K562 (cell line): Measurements from ENCODE around the gene ELP1. TPM values are rescaled to one million over a fixed set of nuclear protein-coding genes. Genes with fewer than 3 reads are reported as not detected.

ENCODE experiments used
- BACH1 ChIP-seq: fragments of 200-800 bp; sonication (Bioruptor generic); IDR thresholded peaks from 2 replicates; pipeline ENCODE4 v1.6.1; 2016; ENCODE audit warnings: missing genetic modification characterization, missing compliant biosample characterization
- BCL6 ChIP-seq: fragments of 250-450 bp; sonication (Bioruptor Pico); IDR thresholded peaks from 2 replicates; pipeline ENCODE4 v1.4.0; 2020
- BDP1 ChIP-seq: IDR thresholded peaks from 3 replicates; pipeline ENCODE4 v1.6.1; 2011; ENCODE audit not compliant: insufficient read length, insufficient read depth
- CBX1 ChIP-seq: sonication (generic); IDR thresholded peaks from 2 replicates; pipeline ENCODE4 v1.6.1; 2016; ENCODE audit warnings: antibody characterized with exemption, low read depth, mild to moderate bottlenecking
- CHCHD3 ChIP-seq: fragments of 250-450 bp; sonication (Bioruptor Pico); IDR thresholded peaks from 2 replicates; pipeline ENCODE4 v2.1.2; 2022; ENCODE audit warnings: mild to moderate bottlenecking
- DDX20 ChIP-seq: fragments of 450-650 bp; IDR thresholded peaks from 2 replicates; pipeline ENCODE4 v1.6.1; 2016; ENCODE audit warnings: missing genetic modification characterization, low read depth, mild to moderate bottlenecking, missing compliant biosample characterization, moderate library complexity
- ETV1 ChIP-seq: fragments of 450-650 bp; conservative IDR thresholded peaks from 2 replicates; pipeline ENCODE4 v1.6.1; 2016; ENCODE audit warnings: missing genetic modification characterization, control low read depth, low read depth, missing compliant biosample characterization
- FOSL1 ChIP-seq: fragments of 200-800 bp; sonication (Bioruptor generic); conservative IDR thresholded peaks from 2 replicates; pipeline ENCODE4 v1.6.1; 2016; ENCODE audit warnings: missing genetic modification characterization, missing compliant biosample characterization
- GABPA ChIP-seq: fragments of 200-800 bp; sonication (Bioruptor generic); conservative IDR thresholded peaks from 2 replicates; pipeline ENCODE4 v1.6.1; 2016; ENCODE audit warnings: low read depth, missing genetic modification characterization, missing compliant biosample characterization
- HNRNPH1 ChIP-seq: fragments of 200-400 bp; formaldehyde crosslinking; optimal IDR thresholded peaks from 2 replicates; pipeline ENCODE3; 2017; ENCODE audit warnings: low read depth, mild to moderate bottlenecking, low read length, moderate library complexity
- MECOM ChIP-seq: fragments of 250-450 bp; sonication (Bioruptor Pico); IDR thresholded peaks from 2 replicates; pipeline ENCODE4 v1.8.0; 2022; ENCODE audit warnings: inconsistent platforms
- NCOA6 ChIP-seq: fragments of 450-650 bp; IDR thresholded peaks from 2 replicates; pipeline ENCODE4 v1.6.1; 2017; ENCODE audit warnings: mild to moderate bottlenecking
- NR4A1 ChIP-seq, 2 experiments: fragments of 250-450 bp in 1 of 2; fragments of 450-650 bp in 1 of 2; sonication (Bioruptor Pico) in 1 of 2; IDR thresholded peaks; 2 replicates each; pipeline versions ENCODE4 v1.4.0 to v1.6.1; 2016 to 2020; ENCODE audit warnings: mild to moderate bottlenecking in 2 of 2, missing compliant biosample characterization in 1 of 2, missing genetic modification characterization in 1 of 2, moderate library complexity in 1 of 2
- NUFIP1 ChIP-seq: fragments of 450-650 bp; IDR thresholded peaks from 2 replicates; pipeline ENCODE4 v1.6.1; 2018; ENCODE audit not compliant: partially characterized antibody
- PHF20 ChIP-seq: fragments of 450-650 bp; IDR thresholded peaks from 2 replicates; pipeline ENCODE4 v1.6.1; 2018; ENCODE audit not compliant: partially characterized antibody
- RBM22 ChIP-seq: fragments of 200-400 bp; formaldehyde crosslinking; IDR thresholded peaks from 2 replicates; pipeline ENCODE4 v1.6.1; 2018; ENCODE audit warnings: low read length, low read depth; ENCODE audit not compliant: poor library complexity, severe bottlenecking
- SRSF1 ChIP-seq: fragments of 200-400 bp; formaldehyde crosslinking; IDR thresholded peaks from 2 replicates; pipeline ENCODE4 v1.6.1; 2017; ENCODE audit warnings: mild to moderate bottlenecking, low read depth, low read length, moderate library complexity
- ZFX ChIP-seq: sonication (generic); formaldehyde crosslinking; IDR thresholded peaks from 2 replicates; pipeline ENCODE4 v1.8.0; 2022; ENCODE audit warnings: mild to moderate bottlenecking, missing genetic modification reagents, moderate library complexity
- ZNF217 ChIP-seq: sonication (generic); formaldehyde crosslinking; IDR thresholded peaks from 2 replicates; pipeline ENCODE4 v1.8.0; 2022; ENCODE audit warnings: mild to moderate bottlenecking, missing genetic modification reagents
- ZNF232 ChIP-seq: sonication (generic); formaldehyde crosslinking; IDR thresholded peaks from 2 replicates; pipeline ENCODE4 v1.8.0; 2022; ENCODE audit warnings: mild to moderate bottlenecking, missing genetic modification reagents
- polyA plus RNA-seq, 8 experiments: library from polyadenylated mRNA; depleted of rRNA in 4 of 8; stranded (reverse) in 5 of 8; unstranded in 3 of 8; fragments of >200 nt; fragmentation: Nextera tagmentation in 2 of 8; fragmentation: Illumina TruSeq in 1 of 8; extraction: Ambion mirVana in 2 of 8; extraction: Trizol in 1 of 8; gene quantifications; 2 replicates each; pipeline versions ENCODE4 v1.2.1 to v1.2.3, GENCODE V29; 2011 to 2014; ENCODE audit warnings: inconsistent platforms in 1 of 8, missing spikeins in 1 of 8
- total RNA-seq, 7 experiments: library from RNA; depleted of rRNA in 6 of 7; stranded (reverse); fragments of >200 nt in 6 of 7; fragmentation: Illumina TruSeq in 2 of 7; extraction: Trizol in 2 of 7; gene quantifications; 2 replicates each; pipeline versions ENCODE4 v1.2.1 to v1.2.3, GENCODE V29; 2011 to 2021; ENCODE audit warnings: low replicate concordance in 1 of 7
- TF ChIP-seq, protein P1 (sequence below): sonication (generic); formaldehyde crosslinking; IDR thresholded peaks from 2 replicates; pipeline ENCODE4 v1.8.0; 2022; ENCODE audit warnings: mild to moderate bottlenecking, missing genetic modification reagents
- TF ChIP-seq, protein P2 (sequence below): fragments of 450-650 bp; IDR thresholded peaks from 2 replicates; pipeline ENCODE4 v1.6.1; 2016
- TF ChIP-seq, protein P3 (sequence below): sonication (generic); formaldehyde crosslinking; IDR thresholded peaks from 2 replicates; pipeline ENCODE4 v1.8.1; 2023; ENCODE audit warnings: mild to moderate bottlenecking, missing genetic modification reagents

The ELP1 gene
- total and polyA plus RNA-seq, 9 of the 15 experiments (the other 6 are each of a cell fraction or from before 2014, with no cell fraction given), result 17.0 to 48.6 (median 39.7) TPM

DNA sequence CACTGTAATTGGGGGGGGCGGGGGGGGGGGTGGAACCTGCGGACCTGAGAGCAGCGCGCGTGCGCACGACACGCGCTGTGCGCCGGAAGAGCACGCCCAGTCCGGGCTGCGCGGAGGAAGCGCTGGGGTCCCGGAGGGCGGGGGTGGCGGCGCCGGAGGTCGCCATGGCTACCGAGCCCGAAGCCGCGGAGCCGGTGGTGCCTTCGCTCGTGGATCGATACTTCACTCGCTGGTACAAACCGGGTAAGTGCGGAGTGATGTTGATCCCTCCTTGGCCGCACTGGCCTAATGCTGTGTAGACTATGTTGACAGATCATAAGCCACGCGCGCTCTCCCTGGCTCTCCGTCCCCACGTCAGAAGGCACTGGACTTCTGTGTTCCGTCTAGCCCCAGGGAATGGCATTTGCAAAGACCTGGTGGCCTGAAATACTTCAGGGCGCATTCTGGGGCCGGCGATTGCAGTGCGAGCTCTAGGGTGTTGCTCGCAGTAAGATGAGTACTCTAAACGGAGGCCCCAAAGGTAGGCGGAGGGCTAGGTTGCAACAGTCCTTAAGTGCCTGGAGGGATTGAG, 484 bp upstream of the ELP1 start, which contains the start of gene ABITRAM (continued):
- TF ChIP-seq PHF20, result peak; percentile 7
- no peak for TF ChIP-seq SRSF1
- no peak for TF ChIP-seq FOSL1
- no peak for TF ChIP-seq ZNF217 (CRISPR knock-in tag)
- no peak for TF ChIP-seq CBX1
- TF ChIP-seq, protein P1, sequence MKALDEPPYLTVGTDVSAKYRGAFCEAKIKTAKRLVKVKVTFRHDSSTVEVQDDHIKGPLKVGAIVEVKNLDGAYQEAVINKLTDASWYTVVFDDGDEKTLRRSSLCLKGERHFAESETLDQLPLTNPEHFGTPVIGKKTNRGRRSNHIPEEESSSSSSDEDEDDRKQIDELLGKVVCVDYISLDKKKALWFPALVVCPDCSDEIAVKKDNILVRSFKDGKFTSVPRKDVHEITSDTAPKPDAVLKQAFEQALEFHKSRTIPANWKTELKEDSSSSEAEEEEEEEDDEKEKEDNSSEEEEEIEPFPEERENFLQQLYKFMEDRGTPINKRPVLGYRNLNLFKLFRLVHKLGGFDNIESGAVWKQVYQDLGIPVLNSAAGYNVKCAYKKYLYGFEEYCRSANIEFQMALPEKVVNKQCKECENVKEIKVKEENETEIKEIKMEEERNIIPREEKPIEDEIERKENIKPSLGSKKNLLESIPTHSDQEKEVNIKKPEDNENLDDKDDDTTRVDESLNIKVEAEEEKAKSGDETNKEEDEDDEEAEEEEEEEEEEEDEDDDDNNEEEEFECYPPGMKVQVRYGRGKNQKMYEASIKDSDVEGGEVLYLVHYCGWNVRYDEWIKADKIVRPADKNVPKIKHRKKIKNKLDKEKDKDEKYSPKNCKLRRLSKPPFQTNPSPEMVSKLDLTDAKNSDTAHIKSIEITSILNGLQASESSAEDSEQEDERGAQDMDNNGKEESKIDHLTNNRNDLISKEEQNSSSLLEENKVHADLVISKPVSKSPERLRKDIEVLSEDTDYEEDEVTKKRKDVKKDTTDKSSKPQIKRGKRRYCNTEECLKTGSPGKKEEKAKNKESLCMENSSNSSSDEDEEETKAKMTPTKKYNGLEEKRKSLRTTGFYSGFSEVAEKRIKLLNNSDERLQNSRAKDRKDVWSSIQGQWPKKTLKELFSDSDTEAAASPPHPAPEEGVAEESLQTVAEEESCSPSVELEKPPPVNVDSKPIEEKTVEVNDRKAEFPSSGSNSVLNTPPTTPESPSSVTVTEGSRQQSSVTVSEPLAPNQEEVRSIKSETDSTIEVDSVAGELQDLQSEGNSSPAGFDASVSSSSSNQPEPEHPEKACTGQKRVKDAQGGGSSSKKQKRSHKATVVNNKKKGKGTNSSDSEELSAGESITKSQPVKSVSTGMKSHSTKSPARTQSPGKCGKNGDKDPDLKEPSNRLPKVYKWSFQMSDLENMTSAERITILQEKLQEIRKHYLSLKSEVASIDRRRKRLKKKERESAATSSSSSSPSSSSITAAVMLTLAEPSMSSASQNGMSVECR (CRISPR knock-in tag), result peak; percentile 81; the same call in 1 of the 2 replicates
- TF ChIP-seq NUFIP1, result no peak
- TF ChIP-seq DDX20 (tag), result no peak
- no peak for TF ChIP-seq CHCHD3 (CRISPR knock-in tag)
- TF ChIP-seq, protein P2, sequence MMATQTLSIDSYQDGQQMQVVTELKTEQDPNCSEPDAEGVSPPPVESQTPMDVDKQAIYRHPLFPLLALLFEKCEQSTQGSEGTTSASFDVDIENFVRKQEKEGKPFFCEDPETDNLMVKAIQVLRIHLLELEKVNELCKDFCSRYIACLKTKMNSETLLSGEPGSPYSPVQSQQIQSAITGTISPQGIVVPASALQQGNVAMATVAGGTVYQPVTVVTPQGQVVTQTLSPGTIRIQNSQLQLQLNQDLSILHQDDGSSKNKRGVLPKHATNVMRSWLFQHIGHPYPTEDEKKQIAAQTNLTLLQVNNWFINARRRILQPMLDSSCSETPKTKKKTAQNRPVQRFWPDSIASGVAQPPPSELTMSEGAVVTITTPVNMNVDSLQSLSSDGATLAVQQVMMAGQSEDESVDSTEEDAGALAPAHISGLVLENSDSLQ, result no peak
- TF ChIP-seq BDP1, result no peak
- TF ChIP-seq, protein P3, sequence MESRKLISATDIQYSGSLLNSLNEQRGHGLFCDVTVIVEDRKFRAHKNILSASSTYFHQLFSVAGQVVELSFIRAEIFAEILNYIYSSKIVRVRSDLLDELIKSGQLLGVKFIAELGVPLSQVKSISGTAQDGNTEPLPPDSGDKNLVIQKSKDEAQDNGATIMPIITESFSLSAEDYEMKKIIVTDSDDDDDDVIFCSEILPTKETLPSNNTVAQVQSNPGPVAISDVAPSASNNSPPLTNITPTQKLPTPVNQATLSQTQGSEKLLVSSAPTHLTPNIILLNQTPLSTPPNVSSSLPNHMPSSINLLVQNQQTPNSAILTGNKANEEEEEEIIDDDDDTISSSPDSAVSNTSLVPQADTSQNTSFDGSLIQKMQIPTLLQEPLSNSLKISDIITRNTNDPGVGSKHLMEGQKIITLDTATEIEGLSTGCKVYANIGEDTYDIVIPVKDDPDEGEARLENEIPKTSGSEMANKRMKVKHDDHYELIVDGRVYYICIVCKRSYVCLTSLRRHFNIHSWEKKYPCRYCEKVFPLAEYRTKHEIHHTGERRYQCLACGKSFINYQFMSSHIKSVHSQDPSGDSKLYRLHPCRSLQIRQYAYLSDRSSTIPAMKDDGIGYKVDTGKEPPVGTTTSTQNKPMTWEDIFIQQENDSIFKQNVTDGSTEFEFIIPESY (CRISPR knock-in tag), result no peak
- TF ChIP-seq RBM22, result no peak
- no peak for TF ChIP-seq NCOA6
- TF ChIP-seq ETV1 (tag), result no peak
- TF ChIP-seq NR4A1 (CRISPR knock-in tag; IDR thresholded peaks at IDR 0.05), result no peak
- no peak for TF ChIP-seq NR4A1 (tag; IDR thresholded peaks at IDR 0.05)
- TF ChIP-seq GABPA, result peak; percentile 94
- no peak for TF ChIP-seq ZNF232 (CRISPR knock-in tag)
- TF ChIP-seq BACH1 (tag), result no peak
- no peak for TF ChIP-seq HNRNPH1
- TF ChIP-seq ZFX (CRISPR knock-in tag), result no peak
- TF ChIP-seq BCL6 (CRISPR knock-in tag), result no peak
- no peak for TF ChIP-seq MECOM
